ENCODE data around the gene MAP3K6.

MAP3K6 gene

GRCh38 chr1:27402349-27402754, 35.6 kb upstream of the MAP3K6 start:
- Mint-ChIP-seq H3K9me3 (no peaks in the 10 kb centered on the region), H3K4me3 (no peak overlapping the region), H3K36me3 (ENCODE audit: low read depth) (peaks cover 3% of the 10 kb centered on the region), H3K4me1 (peaks cover 94% of the 10 kb centered on the region), H3K27ac (peak overlapping the region; percentile 80), H3K27me3 (ENCODE audit: low read depth, poor library complexity) (peaks cover 2% of the 10 kb centered on the region)
- no peak for DNase-seq
- TF ChIP-seq, protein P1, sequence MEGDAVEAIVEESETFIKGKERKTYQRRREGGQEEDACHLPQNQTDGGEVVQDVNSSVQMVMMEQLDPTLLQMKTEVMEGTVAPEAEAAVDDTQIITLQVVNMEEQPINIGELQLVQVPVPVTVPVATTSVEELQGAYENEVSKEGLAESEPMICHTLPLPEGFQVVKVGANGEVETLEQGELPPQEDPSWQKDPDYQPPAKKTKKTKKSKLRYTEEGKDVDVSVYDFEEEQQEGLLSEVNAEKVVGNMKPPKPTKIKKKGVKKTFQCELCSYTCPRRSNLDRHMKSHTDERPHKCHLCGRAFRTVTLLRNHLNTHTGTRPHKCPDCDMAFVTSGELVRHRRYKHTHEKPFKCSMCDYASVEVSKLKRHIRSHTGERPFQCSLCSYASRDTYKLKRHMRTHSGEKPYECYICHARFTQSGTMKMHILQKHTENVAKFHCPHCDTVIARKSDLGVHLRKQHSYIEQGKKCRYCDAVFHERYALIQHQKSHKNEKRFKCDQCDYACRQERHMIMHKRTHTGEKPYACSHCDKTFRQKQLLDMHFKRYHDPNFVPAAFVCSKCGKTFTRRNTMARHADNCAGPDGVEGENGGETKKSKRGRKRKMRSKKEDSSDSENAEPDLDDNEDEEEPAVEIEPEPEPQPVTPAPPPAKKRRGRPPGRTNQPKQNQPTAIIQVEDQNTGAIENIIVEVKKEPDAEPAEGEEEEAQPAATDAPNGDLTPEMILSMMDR (IDR thresholded peaks at IDR 0.05), result no peak

- Mint-ChIP-seq H3K27ac (peak overlapping the region; percentile 59), H3K27me3 (ENCODE audit: low read depth, poor library complexity) (peaks cover 2% of the 10 kb centered on the region), H3K36me3 (ENCODE audit: low read depth) (no peaks in the 10 kb centered on the region), H3K4me1 (peaks cover 86% of the 10 kb centered on the region), H3K9me3 (no peaks in the 10 kb centered on the region), H3K4me3 (no peak overlapping the region)
- no peak for DNase-seq
- TF ChIP-seq, protein P1 (IDR thresholded peaks at IDR 0.05), result no peak
Observed at GRCh38 chr1:27400963-27401341, 34.2 kb upstream of the MAP3K6 start.

DNA sequence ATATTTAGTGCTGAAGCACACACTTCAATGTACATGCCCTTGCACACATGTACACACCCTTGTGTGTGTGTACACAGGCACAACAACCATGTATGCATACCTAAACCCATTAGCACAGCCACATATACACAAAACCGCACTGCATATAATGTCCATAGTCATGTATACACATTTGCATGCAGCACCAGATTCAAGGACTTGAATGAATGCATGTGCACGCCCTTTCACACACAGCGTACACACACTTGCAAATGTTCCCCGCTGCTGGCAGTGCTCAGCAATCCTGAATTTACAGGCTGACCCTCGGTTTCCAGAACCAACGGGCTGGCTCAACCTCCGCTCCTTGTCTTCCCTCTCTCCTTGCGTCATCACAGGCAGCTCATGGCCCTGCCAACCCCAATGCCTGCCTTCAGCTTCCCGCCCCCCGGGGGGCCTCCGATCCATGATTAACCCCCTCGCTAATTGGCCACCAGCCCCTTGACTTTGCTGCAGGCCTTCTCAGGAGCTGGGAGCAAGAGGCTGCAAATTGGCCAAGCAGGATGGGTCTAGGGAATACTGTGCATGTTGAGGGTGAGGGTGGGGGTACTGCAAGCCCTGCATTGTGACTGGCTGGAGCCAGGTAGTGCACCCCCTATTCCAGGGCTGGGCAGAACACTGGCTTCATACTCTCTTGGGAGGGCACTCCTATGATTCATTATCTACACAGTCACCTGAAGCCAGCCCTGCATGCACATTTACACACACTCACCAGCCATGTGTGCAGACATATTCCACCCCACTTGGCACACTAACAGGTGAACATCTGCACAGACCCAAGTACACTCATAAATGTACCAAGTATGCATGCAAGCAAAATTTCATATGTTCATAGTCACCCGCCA, 33.6 kb upstream of the MAP3K6 start:
- H3K4me1 Mint-ChIP-seq, result peaks cover 84% of the 10 kb centered on the region
- TF ChIP-seq, protein P1 (IDR thresholded peaks at IDR 0.05), result no peak
- H3K27me3 Mint-ChIP-seq (ENCODE audit: low read depth, poor library complexity), result peaks cover 2% of the 10 kb centered on the region
- DNase-seq, result no peak
- H3K4me3 Mint-ChIP-seq, result peak overlapping the region; percentile 25
- H3K36me3 Mint-ChIP-seq (ENCODE audit: low read depth), result no peaks in the 10 kb centered on the region
- peak overlapping the region; percentile 59 for H3K27ac Mint-ChIP-seq
- no peaks in the 10 kb centered on the region for H3K9me3 Mint-ChIP-seq

DNA sequence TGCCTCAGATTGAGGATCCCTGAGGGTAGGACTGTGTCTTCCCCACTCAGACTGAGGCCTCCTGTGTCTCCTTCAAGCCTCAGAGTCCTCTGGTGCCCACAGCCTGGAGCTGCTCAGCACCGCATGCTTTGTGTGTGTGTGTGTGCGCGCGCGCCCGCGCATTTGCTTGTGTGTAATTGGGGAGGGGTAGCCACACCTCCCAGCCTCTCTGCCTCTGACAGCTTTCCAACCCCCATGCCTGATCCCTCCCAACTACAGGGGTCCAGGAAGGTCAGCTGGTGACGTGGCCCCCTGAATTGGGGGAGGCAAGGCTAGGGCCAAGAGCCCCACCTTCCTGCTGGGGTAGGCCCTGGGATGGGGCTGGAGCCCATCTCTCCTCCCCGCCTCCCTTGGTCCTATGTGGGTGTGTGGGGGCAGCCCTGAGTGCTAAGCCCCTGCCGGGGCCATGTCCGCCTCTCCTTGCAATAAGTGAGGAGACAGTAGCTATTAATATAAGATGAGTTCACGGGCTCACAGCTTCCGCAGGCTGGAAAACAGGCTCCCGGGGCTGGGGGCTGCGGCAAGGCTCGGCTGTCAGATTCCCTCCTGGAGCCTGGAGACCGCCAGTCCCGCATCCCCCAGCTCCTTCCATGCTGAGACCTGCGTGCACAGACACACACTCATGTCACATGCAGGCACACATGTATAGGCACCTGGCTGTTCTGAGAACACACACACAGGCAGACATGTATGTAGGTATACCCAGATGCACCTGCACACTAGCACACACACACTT, 32.7 kb upstream of the MAP3K6 start:
- H3K36me3 Mint-ChIP-seq (ENCODE audit: low read depth), result no peaks in the 10 kb centered on the region
- peaks cover 84% of the 10 kb centered on the region for H3K4me1 Mint-ChIP-seq
- H3K9me3 Mint-ChIP-seq, result no peaks in the 10 kb centered on the region
- H3K27ac Mint-ChIP-seq, result peak overlapping the region; percentile 44
- TF ChIP-seq, protein P1 (IDR thresholded peaks at IDR 0.05), result no peak
- no peak overlapping the region for H3K4me3 Mint-ChIP-seq
- DNase-seq, result no peak
- peaks cover 2% of the 10 kb centered on the region for H3K27me3 Mint-ChIP-seq (ENCODE audit: low read depth, poor library complexity)

DNA sequence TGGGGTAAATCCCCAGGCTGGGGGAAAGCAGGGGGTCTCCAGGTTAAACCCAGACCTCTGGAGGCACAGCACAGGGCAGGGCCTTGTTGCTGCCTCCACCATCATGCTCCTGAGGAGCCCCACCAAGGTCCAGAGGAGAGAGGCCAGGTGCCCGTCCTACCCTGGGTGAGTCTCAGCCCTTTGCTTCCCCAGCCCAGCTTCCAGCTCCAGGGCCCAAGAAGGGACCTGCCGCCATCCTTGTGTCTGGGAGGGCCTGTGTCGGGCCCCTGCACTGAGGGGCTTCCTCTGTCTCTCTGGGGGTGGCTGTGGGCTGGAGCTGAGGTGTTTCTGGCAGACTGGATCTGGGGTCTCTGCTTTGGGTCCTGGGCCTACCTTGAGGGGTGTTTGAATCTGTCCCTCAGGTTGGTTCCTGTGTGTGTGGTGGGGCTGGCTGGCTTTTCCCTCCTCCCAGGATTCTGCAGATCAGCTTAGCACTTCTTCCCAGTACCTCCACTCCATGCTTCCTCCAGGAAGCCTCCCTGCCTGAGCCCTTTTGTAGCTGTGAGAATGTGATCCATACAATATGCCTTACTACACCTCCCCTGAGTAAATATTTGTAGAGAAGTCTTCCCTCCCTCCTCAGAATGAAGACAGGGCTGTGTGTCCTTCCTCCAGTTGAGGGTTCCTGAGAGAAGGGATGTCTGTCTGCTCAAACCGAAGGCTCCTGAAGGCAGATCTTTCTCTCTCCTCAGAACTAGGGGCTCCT, 31.8 kb upstream of the MAP3K6 start:
- TF ChIP-seq, protein P1 (IDR thresholded peaks at IDR 0.05), result no peak
- H3K27ac Mint-ChIP-seq, result peak overlapping the region; percentile 44
- H3K27me3 Mint-ChIP-seq (ENCODE audit: low read depth, poor library complexity), result peaks cover 2% of the 10 kb centered on the region
- no peak for DNase-seq
- no peaks in the 10 kb centered on the region for H3K36me3 Mint-ChIP-seq (ENCODE audit: low read depth)
- H3K4me3 Mint-ChIP-seq, result no peak overlapping the region
- peaks cover 78% of the 10 kb centered on the region for H3K4me1 Mint-ChIP-seq
- H3K9me3 Mint-ChIP-seq, result no peaks in the 10 kb centered on the region

Data from nephron progenitor cell (in vitro differentiated cells).